ENCODE data around the gene CDS1. TPM values are rescaled to one million over a fixed set of nuclear protein-coding genes. Genes with fewer than 3 reads are reported as not detected.

The CDS1 gene
- total RNA-seq, result 0.20 TPM in 1 of 2 replicates, not detected in the other

DNA sequence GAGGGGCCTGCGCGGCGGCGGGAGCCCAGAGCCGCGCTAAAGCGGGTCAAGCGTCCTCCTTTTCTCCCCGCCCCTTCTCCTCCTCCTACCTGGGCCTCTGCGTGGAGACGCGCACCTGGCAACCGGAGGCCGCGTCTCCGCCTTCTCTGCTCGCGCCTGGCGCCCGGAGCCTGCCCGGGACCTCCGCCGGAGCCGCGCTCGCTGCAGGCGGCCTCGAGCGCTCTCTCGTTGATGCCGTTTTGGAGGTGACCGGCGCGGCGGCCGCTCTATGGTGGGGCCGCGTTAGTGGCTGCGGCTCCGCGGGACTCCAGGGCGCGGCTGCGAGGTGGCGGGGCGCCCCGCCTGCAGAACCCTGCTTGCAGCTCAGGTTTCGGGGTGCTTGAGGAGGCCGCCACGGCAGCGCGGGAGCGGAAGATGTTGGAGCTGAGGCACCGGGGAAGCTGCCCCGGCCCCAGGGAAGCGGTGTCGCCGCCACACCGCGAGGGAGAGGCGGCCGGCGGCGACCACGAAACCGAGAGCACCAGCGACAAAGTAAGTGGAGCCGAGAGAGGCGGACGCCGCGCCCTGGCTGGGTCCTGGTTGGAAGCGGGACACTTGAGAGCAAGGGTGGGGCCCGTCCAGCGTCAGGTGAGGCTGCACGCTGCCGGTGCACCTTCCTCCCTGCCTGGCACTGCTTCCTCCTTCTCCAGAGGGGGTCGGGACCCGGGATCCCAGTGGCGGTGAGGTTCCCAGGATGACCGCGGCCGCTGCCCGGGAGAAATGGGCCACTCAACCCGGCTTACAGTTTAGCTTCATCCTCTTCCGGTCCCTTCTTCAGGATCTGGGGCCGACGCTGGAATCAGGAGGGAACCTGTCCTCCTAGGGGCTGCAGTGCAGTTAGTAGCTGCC is at the start of gene CDS1:
Gene CDS1, plus strand, starts transcription at position 140 of the 888 bp plus-strand sequence. Its CDS starts 275 bp downstream, at position 415.

Small RNAs within 50 kb of the gene (small RNA-seq; reads per million reads assigned to genes)
- gene RN7SL552P (0.14 reads per million), gene RPL3P13 (not detected)

Other genes with a start within 250 kb of the CDS1 start
- gene NKX6-1, start 83.8 kb upstream of the CDS1 start, total RNA-seq, result under 0.01 TPM in 1 of 2 replicates, not detected in the other